HUES6 (cell line): ENCODE data around the gene IER5.
"Not testable (repeated sequence)": the region's sequence is repeated elsewhere in the genome, so short reads cannot be mapped to it uniquely, and the experiment has no call there.

ENCODE experiments used
- H3K27ac ChIP-seq: 2 replicates; pipeline ENCODE4 v1.7.0; 2013; ENCODE audit warnings: low read depth, mild to moderate bottlenecking, low read length, inconsistent platforms
- H3K27me3 ChIP-seq: 2 replicates; pipeline ENCODE4 v1.6.1; 2013; ENCODE audit warnings: low read length; ENCODE audit not compliant: control insufficient read depth, insufficient read depth
- H3K36me3 ChIP-seq: 2 replicates; pipeline ENCODE4 v1.6.1; 2013; ENCODE audit warnings: low read length; ENCODE audit not compliant: control insufficient read depth, insufficient read depth
- H3K4me1 ChIP-seq: 2 replicates; pipeline ENCODE4 v1.6.1; 2013; ENCODE audit warnings: low read length; ENCODE audit not compliant: control insufficient read depth, insufficient read depth
- H3K4me3 ChIP-seq: 2 replicates; pipeline ENCODE4 v1.5.1; 2013; ENCODE audit warnings: low read depth, low read length
- H3K9ac ChIP-seq: one replicate; pipeline ENCODE4 v1.6.1; 2013; ENCODE audit warnings: mild to moderate bottlenecking, low read length
- H3K9me3 ChIP-seq: 2 replicates; pipeline ENCODE4 v1.6.1; 2013; ENCODE audit warnings: low read depth, low read length; ENCODE audit not compliant: control insufficient read depth, insufficient read depth

IER5 gene

DNA sequence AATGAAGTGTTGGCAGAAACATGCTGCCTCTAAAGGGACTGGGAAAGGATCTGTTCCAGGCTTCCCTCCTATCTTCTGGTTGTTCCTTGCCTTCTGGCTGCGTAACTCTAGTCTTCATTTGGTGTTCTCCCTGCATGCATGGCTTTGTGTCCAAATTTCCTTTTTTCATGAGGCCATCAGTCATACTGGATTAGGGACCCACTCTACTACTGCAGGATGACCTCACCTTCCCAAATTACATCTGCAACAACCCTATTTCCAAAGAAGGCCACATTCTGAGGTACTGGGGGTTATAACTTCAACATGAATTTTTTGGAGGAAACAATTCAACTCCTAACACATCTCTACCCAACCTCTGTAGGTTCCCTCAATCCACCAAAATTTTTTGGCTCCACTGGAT, 28.4 kb upstream of the IER5 start:
- Histone ChIP-seq H3K9ac (no peak overlapping the region), H3K9me3 (peaks cover 8% of the 10 kb centered on the region; the same call in 1 of the 2 replicates), H3K36me3 (no peaks in the 10 kb centered on the region), H3K4me1 (peaks cover 5% of the 10 kb centered on the region; the same call in 1 of the 2 replicates), H3K27ac (no peak overlapping the region), H3K4me3 (no peak overlapping the region), H3K27me3 (no peaks in the 10 kb centered on the region)

DNA sequence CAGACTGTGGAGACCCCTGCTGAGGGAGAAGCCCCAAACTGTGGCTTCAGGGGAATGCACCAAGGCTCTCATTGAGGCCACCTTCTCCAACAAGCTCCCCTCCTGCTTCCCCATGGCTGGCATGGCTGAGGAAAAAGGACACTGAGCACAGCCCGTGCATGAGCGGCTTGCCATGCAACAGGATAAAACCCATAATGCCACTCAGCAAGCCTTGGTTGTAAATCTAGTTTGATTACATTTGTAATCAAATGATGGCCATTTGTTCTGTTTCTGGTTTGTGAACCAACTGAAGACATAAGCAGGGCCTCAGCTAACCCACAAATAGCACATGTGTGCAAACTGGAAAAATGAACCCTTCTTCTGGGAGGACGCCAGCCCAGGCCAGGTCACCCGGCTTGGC, 27.6 kb upstream of the IER5 start:
- not testable (repeated sequence) for H3K9ac ChIP-seq, H3K27ac ChIP-seq, H3K27me3 ChIP-seq

DNA sequence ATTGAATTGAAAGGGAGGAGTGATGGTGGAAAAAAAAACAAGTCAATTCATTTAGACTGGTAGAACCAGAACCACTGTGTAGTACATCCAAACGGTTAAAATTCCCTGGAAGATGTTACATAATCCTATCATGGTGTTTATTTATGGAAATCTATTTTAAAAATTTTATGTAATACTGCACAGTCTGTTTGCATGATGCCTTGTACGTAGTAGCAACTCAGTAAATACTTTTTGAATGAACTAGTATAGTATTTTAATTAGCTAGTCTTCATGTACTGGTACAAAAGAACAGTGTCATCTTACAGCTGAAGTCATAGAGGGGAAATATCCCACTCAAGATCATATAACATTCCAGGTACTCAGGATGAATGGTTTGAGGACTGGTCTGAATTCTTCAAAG, 27.0 kb upstream of the IER5 start:
- H3K4me3 ChIP-seq, result no peak overlapping the region
- no peak overlapping the region for H3K27ac ChIP-seq
- H3K9ac ChIP-seq, result no peak overlapping the region
- H3K9me3 ChIP-seq, result peaks cover 8% of the 10 kb centered on the region; the same call in 1 of the 2 replicates
- H3K27me3 ChIP-seq, result no peaks in the 10 kb centered on the region
- H3K4me1 ChIP-seq, result peaks cover 10% of the 10 kb centered on the region; the same call in 1 of the 2 replicates
- no peaks in the 10 kb centered on the region for H3K36me3 ChIP-seq

More for the DNA sequence above, 27.6 kb upstream of the IER5 start:
- H3K36me3 ChIP-seq, H3K9me3 ChIP-seq, H3K4me1 ChIP-seq, H3K4me3 ChIP-seq: not testable (repeated sequence)

DNA sequence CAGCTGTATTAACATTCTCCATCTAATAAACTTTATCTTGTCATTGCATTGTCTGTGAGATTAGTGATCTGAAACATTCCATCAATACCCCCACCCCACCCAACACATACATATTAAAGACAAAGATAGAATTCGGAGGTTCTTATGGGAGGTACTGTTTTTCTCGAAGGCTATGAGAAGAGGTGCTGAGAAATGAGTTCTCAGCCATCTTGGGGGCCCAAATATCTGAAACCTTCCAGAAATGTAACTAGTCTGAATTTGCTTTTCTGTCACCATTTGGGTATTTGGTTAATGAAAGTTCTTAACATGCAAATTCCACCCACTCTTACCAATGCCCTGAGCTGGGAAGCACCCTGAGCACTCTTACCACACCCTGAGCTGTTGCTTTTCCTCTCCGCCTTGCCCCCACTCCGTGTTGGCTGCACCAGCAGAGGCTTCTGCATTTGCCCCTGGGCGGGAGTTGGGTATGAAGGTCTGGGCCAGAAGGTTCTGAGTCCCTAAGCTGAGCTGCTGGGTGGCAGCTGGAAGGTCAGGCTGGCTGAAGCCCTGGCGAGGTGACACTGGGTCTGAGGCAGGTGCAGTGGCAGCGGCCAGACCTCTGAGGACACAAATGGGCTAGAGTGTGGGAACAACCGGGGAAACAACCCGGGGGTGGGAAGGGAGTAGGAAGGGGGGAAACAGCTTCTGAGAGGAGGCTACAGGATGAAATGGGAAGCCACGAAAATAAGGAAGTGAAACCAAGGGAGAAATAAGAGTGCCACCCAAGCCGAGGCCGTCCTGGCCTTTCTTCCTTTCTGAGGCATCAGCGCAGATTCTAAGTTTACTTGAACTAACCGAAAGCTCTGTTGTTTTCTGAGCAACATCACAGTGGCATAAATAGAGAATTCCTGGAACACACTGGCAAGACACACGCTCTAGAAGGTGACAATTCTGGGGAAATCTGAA, 26.3 kb upstream of the IER5 start:
- Histone ChIP-seq H3K27me3 (no peaks in the 10 kb centered on the region), H3K27ac (no peak overlapping the region), H3K36me3 (no peaks in the 10 kb centered on the region), H3K4me3 (no peak overlapping the region), H3K4me1 (peaks cover 10% of the 10 kb centered on the region; the same call in 1 of the 2 replicates), H3K9me3 (peaks cover 8% of the 10 kb centered on the region; the same call in 1 of the 2 replicates), H3K9ac (no peak overlapping the region)

DNA sequence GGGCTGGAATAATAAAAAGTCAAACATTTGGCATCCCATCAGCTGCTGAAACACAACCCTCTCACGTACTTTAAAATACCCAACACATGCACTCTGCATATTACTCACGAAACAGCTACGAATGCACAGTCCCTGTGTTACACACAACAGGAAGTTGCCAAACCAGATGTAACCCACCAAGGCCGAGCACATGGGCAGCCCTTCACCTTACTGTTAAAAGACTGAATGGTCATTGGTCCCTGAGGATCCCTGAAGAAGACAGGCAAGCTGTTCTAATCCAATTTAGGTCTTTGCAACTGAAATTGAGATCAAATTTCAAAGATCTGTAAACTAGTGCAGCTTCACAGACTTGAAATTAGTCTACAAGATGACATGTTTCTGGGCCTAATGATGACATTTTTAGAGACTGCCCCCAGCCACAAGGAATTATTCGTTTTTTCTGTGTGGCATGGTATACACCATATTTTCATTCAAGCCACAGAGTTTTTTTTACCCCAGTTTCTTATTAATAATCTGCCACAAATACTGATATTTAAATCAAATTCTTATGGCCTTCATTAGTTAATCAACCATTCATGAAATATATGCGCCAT, 25.6 kb upstream of the IER5 start:
- Histone ChIP-seq H3K9ac (no peak overlapping the region), H3K36me3 (no peaks in the 10 kb centered on the region), H3K9me3 (peaks cover 8% of the 10 kb centered on the region; the same call in 1 of the 2 replicates), H3K27me3 (no peaks in the 10 kb centered on the region), H3K4me1 (peaks cover 10% of the 10 kb centered on the region; the same call in 1 of the 2 replicates), H3K27ac (no peak overlapping the region), H3K4me3 (no peak overlapping the region)

DNA sequence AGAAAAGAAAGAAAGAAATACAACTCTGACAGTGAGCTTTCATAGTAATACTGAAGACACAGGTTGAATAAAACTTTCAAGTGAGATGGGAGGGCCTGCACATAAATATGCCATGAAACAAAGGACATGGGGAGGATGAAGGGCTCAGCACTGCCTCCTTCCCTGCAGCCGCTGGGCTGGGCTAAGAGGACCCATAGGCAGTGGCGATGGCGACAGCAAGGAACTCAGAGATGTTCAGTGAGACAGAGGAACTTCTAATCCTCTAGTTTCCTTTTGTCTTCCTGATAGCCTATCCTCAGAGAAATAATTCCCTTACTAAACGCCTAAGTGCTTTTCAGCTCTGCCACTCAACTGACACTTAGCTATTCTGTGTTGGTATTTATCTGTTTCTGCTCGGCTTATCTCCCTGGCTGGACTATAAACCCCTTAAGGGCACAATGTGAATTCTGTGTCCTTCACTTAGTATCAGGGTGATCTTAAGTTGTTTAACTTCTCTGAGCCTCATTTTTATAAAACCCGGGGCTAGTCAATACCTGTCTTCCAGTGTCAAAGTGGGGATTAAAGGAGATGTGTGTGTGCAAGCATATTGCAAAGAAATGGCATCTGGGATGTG, 24.4 kb upstream of the IER5 start:
- Histone ChIP-seq H3K9me3 (peaks cover 8% of the 10 kb centered on the region; the same call in 1 of the 2 replicates), H3K27me3 (no peaks in the 10 kb centered on the region), H3K4me1 (peaks cover 10% of the 10 kb centered on the region; the same call in 1 of the 2 replicates), H3K36me3 (no peaks in the 10 kb centered on the region), H3K9ac (no peak overlapping the region), H3K4me3 (no peak overlapping the region), H3K27ac (no peak overlapping the region)

DNA sequence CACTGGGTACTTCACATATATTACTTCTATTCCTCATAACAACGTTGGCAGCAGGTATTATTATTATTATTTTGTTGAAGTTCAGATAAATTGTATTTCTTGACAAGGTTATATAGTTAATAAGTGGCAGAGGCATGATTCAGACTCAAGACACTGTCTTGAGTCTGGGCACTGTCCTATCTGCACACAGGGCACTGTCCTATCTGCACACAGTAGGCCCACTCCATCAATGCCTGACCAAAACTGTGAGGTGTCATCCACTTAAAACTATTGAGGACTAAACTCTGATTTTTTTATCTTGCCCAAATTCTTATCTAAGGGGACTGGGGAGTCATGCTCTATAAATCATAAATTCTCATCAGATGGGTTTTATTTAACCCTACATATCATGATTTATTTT, 23.8 kb upstream of the IER5 start:
- Histone ChIP-seq H3K4me1 (peaks cover 10% of the 10 kb centered on the region; the same call in 1 of the 2 replicates), H3K27ac (no peak overlapping the region), H3K9ac (no peak overlapping the region), H3K36me3 (no peaks in the 10 kb centered on the region), H3K27me3 (no peaks in the 10 kb centered on the region), H3K4me3 (no peak overlapping the region), H3K9me3 (peaks cover 4% of the 10 kb centered on the region; the same call in 1 of the 2 replicates)

DNA sequence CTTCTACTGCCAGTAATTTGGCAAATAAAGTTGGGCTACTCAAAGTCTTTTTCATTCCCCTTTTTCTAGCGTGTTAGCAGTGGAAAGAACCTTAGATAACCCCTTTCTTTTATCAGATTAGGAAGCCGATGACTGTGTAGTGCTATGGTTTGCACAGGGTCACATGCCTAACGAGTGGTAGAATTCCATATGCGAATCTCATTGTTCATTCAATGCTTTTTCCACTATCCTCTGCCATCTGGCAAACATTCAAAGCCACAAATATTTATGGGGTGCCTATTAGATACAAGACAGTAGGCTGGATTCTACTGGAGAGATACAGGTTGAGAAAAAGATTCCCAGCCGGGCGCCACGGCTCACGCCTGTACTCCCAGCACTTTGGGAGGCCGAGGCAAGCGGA, 14.9 kb upstream of the IER5 start:
- no peak overlapping the region for H3K27ac ChIP-seq
- no peaks in the 10 kb centered on the region for H3K9me3 ChIP-seq
- H3K9ac ChIP-seq, result no peak overlapping the region
- H3K27me3 ChIP-seq, result no peaks in the 10 kb centered on the region
- no peaks in the 10 kb centered on the region for H3K36me3 ChIP-seq
- H3K4me1 ChIP-seq, result peaks cover 20% of the 10 kb centered on the region
- H3K4me3 ChIP-seq, result no peak overlapping the region

DNA sequence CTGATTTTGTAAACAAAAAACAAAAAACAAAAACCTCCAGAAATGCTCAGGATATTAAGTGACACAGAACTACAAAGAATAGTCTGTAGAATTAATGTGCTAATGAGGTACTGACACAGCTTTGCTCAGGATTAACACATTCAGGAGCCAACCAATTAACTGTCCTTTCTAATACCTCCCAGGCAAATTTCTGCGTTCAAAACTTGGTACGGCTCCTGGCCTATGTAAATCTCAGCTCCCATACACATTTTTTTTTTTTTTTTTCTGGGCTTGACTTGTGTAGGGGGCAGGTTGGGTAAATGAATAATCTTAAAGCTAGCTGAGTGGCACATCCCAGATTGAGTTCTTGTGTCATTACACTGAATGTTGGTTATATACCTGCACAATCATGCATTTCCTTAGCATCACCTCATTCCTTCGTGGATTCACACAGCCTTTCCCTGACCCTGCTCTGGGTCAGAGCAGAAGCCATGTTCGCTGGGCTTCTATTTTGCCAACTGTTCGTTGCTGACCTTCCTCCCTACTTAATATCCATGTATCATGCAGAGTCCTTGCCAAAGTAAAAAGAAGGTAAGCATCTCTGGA, 12.6 kb upstream of the IER5 start:
- H3K9me3 ChIP-seq, result no peaks in the 10 kb centered on the region
- no peak overlapping the region for H3K9ac ChIP-seq
- no peaks in the 10 kb centered on the region for H3K27me3 ChIP-seq
- no peak overlapping the region for H3K4me3 ChIP-seq
- H3K27ac ChIP-seq, result no peak overlapping the region
- no peaks in the 10 kb centered on the region for H3K36me3 ChIP-seq
- H3K4me1 ChIP-seq, result peaks cover 20% of the 10 kb centered on the region

DNA sequence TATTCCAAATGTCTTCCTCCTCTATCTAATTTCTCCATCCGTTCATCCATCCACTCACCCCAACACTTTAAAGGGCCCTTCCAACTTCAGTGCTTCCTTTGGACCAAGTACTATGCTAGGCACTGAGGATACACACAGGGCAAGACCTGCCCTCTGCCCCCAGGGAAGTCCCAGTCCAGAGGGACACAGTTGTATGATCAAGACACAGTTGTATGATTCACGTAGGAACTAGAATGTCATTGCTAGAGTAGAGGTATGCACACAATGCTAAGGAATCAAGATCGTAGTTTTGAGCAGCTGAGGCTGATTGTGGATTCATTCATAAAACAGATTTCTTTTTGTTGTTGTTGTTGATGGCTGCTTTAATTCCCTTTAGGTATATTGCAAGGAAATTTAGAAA, 11.6 kb upstream of the IER5 start:
- Histone ChIP-seq H3K4me3 (no peak overlapping the region), H3K27ac (no peak overlapping the region), H3K27me3 (no peaks in the 10 kb centered on the region), H3K36me3 (no peaks in the 10 kb centered on the region), H3K9ac (no peak overlapping the region), H3K4me1 (peaks cover 20% of the 10 kb centered on the region), H3K9me3 (no peaks in the 10 kb centered on the region)
